Hematopoietic multipotent progenitor cell treated with erythropoietin and hydrocortisone succinate and interleukin-3 and kit ligand, for 4 days (in vitro differentiated cells): ENCODE results near the gene NRXN2.

Source experiments
- DNase-seq: peaks from one replicate; pipeline ENCODE4 v3.0.0-alpha.2; 2015

The NRXN2 gene

DNA sequence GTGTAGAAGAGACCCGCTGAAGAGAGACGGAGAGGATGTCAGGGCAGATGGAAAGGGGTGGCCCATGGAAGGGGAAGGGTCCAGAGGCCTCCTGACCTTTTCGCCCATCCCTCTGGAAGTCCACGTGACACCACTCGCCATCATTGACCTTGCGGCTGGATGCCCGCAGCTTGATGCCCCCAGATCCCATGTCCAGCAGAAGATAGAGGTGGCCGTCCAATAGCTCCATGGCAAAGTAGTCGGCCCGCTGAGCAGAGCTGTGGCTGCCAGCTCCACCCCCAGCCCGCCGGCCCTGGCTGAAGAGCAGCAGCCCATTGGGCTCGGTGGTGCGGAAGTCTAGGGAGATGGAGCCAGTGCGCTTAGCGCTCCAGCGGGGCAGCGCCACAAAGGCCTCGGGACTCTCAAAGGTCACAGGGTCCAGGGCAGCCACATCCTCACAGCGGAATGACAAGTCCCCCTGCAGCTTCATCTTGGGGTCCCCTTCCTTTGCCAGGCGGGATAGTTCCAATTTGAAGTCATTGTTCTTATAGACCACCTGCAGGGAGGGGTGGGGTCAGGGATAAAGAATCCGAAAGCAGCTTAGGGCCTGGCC, 55.7 kb downstream of the NRXN2 start:
- no peak for DNase-seq

DNA sequence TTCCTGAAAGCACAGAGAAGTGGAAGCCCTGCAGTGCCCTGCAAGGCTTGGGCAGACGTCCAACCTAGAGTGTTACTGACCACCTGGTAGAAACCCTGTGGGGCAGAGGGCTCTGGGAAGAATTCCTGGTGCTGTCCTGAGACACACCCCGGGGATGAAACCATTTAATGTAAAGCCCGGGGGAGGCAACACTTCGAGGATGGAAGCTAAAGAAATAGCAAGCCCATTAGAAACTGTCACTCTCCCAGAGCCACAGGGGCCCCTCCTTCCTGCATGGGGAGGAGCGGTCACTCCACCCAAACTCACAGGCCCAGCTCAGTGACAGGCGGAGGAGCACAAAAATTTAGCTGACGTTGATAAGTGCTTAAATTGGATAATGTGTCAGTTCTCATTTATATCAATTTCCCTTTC, 57.6 kb downstream of the NRXN2 start:
- DNase-seq = peak; percentile 49

DNA sequence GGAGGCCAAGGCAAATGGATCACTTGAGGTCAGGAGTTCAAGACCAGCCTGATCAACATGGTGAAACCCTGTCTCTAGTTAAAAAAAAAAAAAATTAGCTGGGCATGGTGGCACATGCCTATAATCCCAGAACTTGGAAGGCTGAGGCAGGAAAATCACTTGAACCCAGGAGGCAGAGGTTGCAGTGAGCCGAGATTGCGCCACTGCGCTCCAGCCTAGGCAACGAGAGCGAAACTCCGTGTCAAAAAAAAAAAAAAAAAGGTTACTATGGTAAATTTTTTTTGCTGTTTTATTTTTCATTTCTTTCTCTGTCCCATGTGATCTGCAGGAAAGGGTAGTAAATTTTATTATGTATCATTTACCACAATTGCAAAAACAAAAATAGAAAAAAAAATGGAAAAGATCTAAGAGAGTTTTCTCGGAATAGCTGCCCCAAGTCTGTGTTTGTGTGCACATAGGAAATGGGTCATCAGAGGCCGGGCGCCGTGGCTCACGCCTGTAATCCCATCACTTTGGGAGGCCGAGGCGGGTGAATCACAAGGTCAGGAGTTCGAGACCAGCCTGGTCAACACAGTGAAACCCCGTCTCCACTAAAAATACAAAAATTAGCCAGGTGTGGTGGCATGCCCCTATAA, 58.6 kb downstream of the NRXN2 start:
- DNase-seq = peak; percentile 24

DNA sequence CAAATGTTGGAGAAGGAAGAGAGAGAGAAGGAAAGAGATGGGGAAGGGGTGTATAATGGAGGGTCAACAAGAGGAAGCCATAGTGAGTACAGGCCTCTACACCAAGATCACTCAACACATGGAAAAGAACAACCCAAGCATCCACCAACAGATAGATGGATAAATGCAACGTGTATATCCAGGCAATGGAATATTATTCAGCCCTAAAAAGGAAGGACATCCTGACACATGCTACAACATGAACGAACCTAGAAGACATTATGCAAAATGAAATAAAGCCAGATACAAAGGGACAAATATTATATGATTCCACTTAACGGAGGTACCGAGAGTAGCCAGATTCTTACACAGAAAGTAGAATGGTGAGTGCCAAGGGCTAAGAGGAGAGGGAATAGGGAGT, 59.3 kb downstream of the NRXN2 start:
- no peak for DNase-seq

DNA sequence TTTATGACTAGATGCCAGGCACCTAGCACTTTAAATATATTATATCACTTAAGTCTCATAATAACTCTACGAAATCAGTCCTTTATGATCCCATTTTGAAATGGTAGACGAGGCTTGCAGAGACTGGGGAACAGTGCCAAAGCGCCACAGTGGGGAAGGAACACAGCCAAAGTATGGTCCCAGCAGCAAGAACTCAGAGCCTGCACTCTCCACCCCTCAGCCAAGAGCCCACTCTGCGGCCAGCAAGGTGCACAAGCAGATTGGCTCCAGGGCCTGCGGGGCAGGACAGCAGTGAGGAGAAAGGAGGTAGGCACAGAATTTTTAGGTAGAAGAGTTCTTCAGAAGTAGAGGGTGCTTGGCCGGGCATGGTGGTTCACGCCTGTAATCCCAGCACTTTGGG, 61.4 kb downstream of the NRXN2 start:
- DNase-seq = no peak

DNA sequence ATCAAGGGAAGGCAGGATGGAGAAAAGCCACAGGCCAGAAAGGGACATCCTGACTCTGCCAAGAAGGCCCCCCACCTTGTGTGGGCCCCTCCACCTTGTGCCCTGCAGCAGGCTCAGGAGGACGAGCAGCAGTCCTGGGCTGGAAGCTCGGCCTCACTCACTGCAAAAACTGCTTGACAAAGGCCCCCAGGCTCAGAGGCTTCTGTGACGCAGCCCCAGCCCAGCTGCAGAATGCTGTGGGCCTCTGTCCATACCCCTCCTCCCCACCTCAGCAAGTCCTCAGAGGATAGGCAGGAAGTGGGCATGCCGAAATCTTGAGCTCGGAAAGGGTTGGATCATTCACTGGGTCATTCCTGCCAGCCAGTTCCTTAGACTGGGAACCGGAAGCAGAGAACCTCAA, 61.9 kb downstream of the NRXN2 start:
- DNase-seq = no peak

DNA sequence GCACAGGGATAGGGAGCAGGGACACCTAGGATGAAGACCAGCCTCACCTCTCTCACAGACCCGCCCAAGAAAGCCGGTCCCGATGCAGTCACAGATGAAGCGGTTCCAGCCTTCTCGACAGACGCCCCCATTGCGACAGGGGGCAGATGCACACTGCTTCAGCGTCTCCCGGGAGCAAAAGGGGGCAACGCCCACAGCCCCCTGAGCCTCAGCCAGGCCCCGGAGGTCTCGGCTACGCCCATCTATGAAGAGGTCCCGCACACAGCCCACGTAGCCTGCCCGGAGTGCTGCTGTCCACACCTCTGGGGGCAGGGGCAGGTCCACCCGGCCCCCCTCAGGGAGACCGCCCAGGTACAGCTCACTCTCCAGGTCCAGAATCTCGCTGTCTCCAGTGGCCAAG, 62.3 kb downstream of the NRXN2 start:
- DNase-seq = no peak

DNA sequence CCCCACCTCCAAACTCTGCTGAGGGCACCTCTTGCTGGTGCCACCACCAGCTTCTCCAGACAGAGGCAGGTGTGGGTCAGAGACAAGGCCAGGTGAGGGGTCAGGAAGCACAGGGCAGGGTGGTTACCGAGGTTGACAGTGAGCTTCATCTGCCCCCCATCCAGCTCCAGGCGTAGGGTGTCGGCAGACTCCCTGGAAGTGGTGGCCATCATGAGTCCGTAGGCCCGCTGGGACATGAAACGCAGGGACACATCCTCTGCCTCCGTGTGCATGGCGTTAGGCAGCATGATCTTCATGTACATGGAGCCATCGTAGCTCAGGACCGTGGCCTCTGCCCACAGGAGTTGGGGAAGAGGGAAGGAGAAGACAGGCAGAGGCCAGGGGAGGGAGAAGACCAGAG, 62.8 kb downstream of the NRXN2 start:
- DNase-seq = no peak

DNA sequence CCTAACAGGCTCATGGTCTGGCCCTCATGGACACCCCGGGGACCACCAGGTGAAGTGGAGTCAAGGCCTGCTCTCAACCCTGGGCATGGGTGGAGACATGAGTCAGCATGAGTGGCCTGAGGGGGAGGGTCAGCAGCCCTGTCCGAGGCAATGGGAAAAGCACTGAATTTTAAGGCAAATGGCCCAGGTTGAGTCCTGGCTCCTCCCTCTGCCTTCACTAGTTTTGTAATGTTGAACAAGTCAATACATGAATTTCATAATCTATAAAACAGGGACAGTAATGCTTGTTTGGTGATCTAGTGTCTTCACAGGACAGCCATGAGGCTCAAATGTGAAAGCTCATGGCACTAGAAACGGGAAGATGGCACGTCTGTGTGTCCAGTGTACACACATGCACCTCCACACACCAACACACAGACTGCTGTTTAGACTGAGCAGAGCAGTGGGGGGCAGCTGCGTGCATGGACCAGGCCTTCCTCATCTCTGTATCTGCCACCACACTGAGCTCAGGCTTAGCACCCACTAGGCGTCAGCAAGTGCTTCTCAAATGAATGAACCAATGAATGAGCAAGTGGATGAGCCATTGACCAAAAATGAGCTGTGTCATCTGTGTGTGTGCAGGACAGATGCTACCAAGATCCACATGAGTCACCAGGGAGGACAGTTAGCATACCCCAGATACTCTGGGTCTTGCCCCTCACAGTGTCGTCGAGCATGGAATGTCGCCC, 63.4 kb downstream of the NRXN2 start:
- no peak for DNase-seq

DNA sequence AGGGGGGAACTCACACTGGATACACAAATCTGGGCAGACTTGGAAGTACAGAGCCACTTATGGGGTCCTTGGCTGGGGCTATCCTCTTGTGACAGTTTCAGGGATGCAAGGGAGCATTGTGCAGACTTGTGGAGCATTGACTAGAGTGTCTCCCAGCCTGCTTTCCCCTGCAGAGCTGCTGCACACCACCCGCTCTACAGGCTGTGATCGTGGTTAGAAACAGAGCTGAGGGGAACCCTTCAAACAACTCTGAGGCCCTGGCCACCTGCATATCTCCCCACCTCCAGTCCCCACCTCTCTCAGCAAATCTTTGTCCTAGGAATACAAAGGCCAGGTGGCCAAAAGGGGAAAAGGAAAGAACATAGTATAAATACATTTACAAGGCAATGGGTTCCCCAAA, 64.7 kb downstream of the NRXN2 start:
- DNase-seq = no peak

DNA sequence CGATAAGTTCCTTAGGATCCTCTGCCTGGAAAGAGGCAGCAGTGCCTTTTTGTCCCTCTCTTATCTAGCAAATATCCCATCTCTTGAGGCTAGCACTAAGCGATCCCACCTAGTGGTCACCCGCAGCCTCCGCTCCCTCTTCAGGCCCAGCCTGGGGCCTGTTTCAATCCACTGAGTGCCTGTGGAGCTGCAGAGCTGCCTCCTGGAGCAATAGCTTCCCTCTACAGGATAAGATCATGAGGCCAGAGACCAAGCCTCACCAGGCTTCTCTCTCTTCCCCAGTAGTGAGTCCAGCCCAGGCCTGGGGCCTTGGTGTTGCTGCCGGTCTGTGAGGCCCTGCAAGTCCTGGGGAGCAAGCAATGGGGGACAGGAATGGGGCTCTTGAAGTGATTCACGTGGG, 66.1 kb downstream of the NRXN2 start:
- DNase-seq = peak; percentile 21

DNA sequence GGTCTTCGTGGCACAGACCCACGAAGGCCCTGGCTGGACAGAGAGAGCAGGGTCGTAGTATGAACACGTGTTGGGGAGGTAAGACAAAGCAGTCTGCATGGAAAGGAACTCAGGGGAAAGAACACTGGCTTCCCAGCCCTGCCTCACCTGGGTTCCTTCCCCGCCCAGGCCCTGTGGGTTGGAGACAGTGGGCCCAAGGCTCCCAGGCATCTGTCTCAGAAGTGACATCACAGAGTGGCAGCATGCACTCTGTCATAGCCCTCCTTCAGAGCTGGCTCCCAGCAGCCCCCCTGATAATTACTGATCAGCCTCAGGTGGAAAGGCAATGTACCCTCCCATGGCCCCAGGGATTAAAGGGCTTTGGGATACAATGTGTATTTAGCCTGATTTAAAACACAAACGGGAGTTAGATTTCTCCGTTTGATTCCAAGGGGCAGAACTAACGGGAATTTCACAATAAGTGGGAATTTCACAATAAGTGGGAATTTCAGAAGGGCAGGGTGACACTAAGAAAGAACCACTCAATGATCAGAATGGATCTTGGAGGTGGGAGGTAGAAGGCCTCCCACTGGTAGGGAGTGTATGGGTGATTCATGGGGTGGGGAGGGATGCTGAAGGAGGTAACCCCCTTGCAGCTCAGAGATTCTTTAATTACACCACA, 66.9 kb downstream of the NRXN2 start:
- DNase-seq = no peak

DNA sequence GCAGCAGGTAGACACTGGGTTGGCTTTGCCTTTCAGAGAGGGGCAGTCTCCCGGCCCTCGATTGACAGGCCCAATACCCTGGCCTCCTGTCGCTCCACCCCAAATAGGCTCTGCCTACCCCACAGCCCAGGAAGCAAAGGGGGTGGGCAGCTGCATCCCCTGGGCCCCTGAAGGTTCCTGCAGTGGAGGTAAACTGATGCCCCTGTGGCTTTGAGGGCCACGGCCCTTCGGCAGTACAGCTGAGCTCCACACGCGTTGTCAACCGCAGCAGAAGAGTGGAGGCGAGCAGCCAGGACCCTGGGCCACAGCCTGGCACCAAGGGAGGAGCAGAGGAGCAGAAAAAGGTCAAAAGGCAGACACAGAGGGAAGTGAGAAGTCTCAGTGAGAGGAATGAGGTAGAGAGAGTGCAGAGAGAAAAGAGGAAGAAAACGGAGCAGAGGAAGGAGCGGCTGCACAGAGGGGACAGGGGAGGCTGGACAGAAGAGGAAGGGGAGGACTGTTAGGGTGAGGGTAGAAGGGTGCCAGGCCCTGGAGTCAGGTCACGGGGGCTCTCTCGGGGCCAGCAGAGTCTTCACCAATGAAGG, 67.9 kb downstream of the NRXN2 start:
- peak; percentile 72 for DNase-seq

DNA sequence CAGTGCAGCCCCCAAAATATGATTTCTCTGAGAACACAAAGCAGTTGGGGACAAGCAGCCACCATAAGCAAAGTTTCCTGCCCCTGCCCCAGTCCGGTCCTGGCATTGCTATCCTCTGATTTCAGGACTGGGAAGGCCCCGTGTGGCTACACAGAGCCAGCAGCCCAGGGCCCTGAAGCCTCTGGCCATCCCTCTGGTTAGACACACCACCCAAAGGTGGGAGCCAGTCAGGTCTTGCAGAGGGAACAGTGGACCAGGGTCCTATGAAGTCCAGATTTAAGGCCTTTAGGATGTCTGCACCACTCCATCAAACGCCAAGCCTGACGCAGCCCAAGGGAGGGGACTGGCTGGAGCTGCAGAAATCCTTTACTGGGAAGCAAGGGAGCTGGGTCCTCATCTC, 68.6 kb downstream of the NRXN2 start:
- DNase-seq = no peak

DNA sequence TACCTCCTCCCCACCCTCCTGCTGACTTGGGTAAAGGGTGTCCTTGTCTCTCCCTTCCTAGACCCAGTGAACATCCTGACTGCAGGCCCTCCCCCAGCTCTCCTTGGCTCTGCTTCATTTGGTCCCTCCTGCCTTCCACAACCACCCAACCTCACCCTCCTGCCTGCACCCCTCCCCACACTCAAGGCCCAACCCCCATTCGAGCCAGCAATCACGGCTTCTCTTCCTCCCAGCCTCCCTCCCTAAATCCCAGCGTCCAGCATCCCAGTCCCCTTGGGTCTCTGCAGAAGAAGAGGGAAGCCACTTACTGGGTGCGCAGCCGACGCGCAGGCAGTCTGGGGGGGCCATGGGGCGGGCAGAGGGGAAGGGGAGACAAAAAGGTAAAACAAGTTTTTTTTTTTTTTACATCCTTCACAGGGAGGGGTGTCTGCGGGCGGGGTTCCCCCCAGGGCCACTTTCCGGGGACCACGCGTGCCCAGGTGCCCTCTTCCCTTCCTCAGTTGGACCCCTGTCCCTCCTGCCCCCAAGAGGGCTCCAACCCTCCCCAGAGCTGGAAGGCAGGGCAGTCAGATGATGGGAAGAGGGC, 69.5 kb downstream of the NRXN2 start:
- no peak for DNase-seq

DNA sequence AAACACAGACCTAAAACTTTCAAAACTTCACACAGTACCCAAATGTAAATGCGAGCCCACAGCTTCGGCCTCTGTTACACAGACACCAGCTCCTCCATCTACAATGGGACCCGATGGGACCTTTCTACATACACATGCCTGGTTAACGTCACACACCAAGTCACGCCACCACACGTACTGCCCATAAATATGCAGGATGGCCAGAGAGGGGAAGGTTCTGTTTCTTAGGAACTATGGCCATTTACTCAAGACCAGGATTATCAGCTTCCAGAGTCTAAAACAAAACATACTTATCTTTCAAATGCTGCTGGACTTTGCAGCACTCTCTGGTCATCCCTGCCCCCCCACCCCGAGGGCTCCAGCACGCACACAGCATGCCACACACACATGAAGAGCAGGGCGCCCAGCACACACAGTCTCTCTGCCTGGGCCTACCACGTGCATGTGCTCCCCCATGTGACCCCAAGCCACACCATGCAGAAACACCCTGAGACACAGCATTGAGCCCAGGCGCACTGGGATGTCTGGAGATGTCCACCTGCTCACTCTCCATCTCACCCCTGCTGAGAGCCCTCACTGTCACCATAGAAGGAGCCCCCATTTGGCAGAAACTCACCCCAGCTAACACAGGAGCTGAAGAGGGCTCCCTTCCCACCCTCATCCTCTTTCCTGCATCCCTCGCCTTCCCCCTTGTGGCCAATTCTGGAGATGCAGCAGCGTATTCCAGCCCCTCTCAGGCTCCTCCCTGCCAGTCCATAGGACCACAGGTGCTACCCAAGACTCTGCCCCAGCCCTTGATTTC, 70.2 kb downstream of the NRXN2 start:
- DNase-seq = peak; percentile 86

DNA sequence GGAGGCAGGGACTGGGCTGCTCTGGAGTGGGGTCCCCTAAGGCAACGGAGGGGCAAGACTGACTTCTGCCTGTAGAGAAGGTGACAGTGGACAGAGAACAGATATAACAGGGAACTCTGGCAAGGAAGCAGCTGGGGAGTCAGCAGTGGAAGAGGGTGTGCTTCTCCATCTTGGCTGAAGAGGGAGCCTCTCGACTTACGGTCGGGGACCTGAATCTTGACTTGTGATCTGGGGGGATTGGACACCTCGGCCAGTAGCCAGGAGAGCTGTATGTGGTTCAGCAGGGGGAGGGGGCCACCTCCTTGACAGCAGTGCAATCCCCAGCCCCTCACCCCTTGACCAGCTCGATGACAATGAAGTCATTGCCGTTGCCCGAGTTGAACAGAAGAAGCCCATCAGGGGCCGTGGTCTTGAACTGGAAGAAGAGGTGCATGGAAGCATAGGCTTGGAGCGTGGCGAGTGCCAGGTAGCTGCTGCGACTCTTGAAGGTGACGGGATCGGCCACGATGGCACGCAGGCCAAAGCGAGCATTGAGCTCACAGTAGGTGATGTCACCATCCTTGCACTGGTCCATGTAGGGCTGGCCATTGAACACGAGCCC, 72.0 kb downstream of the NRXN2 start:
- DNase-seq = peak; percentile 69

DNA sequence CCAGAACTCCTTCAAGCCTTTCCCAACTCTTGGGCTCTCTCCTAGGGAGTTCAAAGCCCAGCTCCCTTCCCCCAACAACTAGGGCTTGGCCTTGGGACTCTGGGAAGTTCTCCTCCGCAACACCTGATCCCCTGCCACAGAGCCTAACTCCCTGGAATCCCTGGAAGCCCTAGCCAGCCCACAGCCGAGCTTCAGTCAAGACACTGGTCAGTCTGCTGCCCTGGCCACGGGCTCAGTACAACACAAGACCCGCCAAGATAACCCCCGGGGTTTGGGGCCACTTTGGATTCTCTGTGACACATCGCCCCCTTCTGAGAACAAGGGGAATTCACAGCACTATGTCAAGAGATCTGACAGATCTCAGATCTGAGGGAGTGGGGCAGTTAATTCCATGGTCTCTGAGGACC, 73.7 kb downstream of the NRXN2 start:
- peak; percentile 71 for DNase-seq

DNA sequence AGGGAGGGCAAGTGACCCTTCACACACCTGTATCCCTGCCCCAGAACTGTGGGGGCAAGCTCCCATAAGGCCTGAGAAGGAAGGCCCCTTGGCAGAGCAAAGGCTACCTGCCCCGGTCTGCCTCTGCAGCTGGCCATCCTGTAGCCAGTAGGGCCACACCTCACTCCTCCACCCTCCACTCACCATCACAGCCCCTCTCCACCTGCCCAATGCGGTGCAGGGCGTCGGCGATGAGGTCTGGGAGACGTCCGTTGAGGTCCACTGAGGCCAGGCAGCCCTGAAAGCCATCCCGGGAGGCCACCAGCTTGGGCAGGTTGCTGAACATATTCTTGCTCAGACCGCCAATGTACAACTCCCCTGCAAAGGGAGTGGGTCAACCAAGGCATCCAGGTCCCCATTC, 74.4 kb downstream of the NRXN2 start:
- no peak for DNase-seq

DNA sequence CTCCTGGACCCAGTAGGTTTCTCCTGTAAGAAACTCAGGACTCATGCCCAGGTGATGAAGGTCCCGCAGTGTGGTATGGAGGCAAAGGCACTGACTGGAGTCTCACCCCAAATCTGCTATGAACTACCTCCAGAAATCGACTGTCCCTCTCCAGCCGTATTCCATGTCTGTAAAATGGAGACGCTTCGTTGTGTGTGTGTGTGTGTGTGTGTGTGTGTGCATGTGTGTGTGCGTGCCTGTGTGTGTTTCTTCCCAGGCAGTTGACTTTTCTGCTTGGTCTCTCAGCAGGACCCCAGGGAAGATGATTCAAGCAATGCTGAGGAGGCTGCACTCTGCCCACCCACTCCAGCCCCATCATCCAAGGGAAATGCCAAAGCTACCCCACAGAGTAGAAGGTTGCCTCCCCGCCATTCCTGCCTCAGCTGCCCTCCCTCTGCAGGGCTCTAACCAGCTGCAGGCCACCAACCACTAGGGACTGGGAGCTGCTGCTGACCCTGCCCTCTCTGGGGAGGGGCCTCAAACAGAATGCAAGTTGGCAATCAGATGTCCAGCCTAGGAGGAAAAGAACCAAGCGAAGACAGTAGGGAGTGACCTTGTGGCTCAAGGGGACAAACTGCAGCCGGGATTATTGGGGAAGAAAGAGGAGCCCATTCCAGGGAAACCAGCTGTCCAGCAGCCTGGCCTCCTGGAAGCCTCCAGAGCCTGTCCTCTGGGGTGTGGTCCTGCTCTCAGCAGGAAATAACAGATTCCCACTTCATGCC, 75.8 kb downstream of the NRXN2 start:
- DNase-seq = no peak

DNA sequence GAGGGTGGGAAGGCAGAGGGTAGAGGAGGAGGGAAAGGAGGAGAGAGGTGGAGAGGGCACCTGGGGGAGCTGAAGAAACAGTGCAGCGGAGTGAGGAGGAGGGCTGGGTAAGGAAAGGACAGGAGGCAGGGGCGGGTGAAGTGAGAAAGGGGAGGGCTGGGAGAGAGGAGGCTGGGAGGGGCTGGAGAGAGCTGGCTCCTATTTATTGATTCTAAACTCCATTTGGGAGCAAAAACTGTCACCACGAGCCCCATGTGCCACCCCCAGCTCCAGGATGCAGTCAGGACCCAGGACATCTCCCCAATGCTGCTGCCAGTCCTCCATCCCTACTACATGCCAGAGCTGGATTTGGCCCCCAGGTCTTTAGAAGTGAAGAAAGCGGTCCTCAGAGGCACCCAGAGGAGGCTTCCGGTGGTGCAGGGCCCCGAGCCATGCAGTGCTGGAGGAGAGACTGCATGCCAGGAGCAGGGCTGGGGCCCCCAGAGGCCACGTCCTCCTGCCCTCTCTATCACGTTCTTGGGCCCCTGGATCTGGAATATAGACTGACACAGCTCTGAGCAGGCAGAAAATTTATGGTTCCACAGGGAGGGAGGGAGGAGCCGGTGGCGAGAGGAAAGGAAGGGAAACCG, 78.2 kb downstream of the NRXN2 start:
- DNase-seq = peak; percentile 70
